Measurements from ENCODE around the gene GALNT14. TPM values are rescaled to one million over a fixed set of nuclear protein-coding genes. Genes with fewer than 3 reads are reported as not detected.
"Not testable (repeated sequence)": the region's sequence is repeated elsewhere in the genome, so short reads cannot be mapped to it uniquely, and the experiment has no call there.

GALNT14 gene, protein sequence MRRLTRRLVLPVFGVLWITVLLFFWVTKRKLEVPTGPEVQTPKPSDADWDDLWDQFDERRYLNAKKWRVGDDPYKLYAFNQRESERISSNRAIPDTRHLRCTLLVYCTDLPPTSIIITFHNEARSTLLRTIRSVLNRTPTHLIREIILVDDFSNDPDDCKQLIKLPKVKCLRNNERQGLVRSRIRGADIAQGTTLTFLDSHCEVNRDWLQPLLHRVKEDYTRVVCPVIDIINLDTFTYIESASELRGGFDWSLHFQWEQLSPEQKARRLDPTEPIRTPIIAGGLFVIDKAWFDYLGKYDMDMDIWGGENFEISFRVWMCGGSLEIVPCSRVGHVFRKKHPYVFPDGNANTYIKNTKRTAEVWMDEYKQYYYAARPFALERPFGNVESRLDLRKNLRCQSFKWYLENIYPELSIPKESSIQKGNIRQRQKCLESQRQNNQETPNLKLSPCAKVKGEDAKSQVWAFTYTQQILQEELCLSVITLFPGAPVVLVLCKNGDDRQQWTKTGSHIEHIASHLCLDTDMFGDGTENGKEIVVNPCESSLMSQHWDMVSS
- polyA plus RNA-seq: 0.68 TPM

DNA sequence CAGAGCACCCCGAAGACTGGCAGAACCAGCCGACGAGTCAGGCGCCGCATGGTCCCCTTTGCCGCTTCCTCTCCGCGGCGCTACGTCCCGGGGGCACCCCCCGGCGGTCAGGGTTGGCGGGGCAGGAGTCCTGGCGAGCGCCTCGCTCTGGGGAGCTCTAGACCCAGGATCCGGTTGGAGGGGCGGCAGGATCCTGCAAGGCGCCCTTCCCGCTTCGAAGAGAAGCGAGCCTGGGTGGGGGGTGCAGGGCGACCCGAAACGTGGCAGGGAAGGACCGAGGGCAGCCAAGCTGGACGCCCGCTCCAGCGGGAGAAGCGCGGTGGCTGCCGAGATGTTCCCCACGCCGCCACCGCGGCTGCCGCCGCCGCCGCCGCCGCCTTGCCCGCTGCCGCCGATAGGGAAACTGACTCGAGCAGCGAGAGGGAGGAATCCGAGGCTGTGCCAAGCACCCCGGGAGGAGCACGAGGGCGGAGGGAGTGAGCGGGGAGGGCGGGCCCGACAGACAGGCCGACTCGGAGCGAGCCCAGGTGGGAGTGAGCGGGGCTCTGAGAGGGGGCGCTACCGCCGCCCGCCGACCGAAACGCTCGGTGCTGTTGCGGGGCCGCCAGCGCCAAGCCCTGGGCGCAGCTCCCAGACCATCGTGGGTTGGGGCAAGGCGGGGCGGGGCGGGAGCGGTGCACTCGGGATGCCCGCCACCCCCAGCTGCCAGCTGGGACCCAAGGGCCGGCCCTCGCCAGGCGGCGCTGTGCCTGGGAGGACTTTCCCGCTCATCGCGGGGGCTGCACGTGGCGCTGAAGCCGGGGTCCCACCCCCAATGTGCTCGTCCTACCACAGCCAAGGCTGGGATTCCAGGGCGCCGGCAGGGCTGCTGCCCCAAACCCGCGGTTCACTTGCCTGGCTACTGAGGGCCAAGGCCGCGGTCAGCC, at the start of gene GALNT14:
Gene GALNT14, minus strand, starts transcription at position 404 of the 926 bp plus-strand sequence. Its CDS starts 354 bp downstream, at position 50.
- Mint-ChIP-seq H3K27ac (no peak within 1 kb of the TSS), H3K9me3 (no peaks in the 10 kb centered on the region), H3K4me1 (peaks cover 7 to 9% (median 7%) of the 10 kb centered on the region in 3 donors), H3K36me3 (peaks cover 2% of the 10 kb centered on the region), H3K4me3 (peak within 1 kb of the TSS; percentile 82 to 95 (median 87)), H3K27me3 (peaks cover 3% of the 10 kb centered on the region)

DNA sequence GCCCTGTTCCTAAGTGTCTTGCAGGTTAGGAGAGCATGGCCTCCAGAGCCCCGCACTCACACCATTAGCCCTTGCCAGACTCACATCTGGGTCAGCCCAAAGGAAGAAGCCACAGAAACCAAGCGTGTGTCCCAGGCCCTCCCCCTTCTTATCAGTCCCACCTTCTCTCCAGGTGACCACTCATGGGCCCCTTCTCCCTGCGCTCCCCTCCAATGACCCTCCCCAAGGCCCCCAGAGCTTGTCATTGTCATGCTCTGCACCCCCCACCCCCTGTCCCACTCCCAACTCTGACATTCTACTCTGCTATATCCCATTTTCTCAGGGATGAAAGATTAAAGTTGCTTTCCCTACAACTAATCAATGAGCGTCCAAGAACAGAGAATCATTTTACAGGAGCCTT, 48.9 kb upstream of the GALNT14 start:
- Mint-ChIP-seq H3K27me3 (no peaks in the 10 kb centered on the region), H3K4me1 (no peaks in the 10 kb centered on the region), H3K9me3 (no peaks in the 10 kb centered on the region), H3K4me3 (no peak overlapping the region), H3K36me3 (peaks cover 15% of the 10 kb centered on the region), H3K27ac (no peak overlapping the region)

DNA sequence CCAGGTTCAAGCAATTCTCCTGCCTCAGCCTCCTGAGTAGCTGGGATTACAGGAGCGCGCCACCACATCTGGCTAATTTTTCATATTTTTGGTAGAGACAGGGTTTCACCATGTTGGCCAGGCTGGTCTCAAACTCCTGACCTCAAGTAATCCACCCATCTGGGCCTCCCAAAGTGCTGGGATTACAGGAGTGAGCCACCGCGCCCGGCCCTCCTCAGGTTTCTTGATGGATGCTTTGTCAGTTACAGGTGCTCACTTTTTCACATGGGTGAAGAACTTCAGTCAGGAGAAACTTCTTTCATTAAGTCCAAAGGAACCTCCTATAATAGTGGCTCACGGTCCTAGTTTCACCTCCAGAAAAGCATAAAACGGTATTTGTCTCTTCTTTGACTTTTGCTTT, 45.7 kb upstream of the GALNT14 start:
- H3K9me3 Mint-ChIP-seq, H3K4me1 Mint-ChIP-seq, H3K27me3 Mint-ChIP-seq, H3K4me3 Mint-ChIP-seq, H3K27ac Mint-ChIP-seq: not testable (repeated sequence)
- peaks cover 14% of the 10 kb centered on the region for H3K36me3 Mint-ChIP-seq

DNA sequence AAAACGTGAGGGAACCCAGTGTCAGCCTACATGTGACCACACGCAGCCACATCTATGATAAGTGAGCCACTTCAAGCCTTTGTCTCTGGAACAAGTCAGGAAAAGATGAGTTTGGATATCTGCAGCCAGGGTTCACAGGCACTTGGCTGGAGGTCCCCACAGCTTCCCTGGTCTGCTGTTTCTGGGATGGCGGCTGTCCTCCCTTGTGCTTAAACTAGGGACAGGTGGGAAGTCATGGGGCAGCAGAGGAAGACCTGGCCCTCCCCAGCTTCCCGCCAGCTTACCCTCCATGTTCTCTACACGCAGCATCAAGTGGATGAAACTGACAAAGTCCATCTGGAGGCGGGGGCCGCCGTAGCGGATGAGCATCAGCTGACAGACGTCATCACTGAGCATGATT, 38.5 kb upstream of the GALNT14 start:
- Mint-ChIP-seq H3K27me3 (peaks cover 1% of the 10 kb centered on the region), H3K9me3 (no peaks in the 10 kb centered on the region), H3K27ac (no peak overlapping the region)

DNA sequence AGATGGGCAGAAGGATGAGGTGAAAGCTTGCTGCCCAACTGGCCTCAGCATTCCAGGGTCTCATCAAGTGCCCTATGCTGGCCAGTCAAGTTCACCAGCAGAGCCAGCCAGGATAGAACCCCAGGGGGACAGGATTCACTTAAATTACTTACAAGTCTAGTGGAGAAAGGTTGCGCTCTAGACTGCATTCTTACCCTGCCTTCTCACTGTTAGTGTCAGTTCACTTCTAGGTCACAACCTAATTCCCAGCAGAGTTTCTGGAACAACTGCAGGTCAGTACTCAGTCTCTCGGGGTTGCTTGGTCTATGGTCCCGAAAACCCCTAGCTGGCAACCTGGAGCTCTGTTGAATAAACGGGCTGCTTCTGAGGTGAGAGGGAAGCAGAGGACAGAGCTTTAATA, 32.9 kb upstream of the GALNT14 start:
- H3K4me3 Mint-ChIP-seq: peak overlapping the region in 2 of 4 donors; percentile 67 to 75
- H3K27me3 Mint-ChIP-seq: peaks cover 1% of the 10 kb centered on the region
- peaks cover 11 to 15% (median 14%) of the 10 kb centered on the region in 3 donors for H3K4me1 Mint-ChIP-seq
- no peaks in the 10 kb centered on the region for H3K9me3 Mint-ChIP-seq
- no peak overlapping the region for H3K27ac Mint-ChIP-seq
- H3K36me3 Mint-ChIP-seq: peaks cover 3% of the 10 kb centered on the region

More for the DNA sequence above, 38.5 kb upstream of the GALNT14 start:
- peaks cover 3% of the 10 kb centered on the region for H3K36me3 Mint-ChIP-seq
- H3K4me3 Mint-ChIP-seq: no peak overlapping the region
- peaks cover 4 to 5% (median 4%) of the 10 kb centered on the region in 3 donors for H3K4me1 Mint-ChIP-seq

DNA sequence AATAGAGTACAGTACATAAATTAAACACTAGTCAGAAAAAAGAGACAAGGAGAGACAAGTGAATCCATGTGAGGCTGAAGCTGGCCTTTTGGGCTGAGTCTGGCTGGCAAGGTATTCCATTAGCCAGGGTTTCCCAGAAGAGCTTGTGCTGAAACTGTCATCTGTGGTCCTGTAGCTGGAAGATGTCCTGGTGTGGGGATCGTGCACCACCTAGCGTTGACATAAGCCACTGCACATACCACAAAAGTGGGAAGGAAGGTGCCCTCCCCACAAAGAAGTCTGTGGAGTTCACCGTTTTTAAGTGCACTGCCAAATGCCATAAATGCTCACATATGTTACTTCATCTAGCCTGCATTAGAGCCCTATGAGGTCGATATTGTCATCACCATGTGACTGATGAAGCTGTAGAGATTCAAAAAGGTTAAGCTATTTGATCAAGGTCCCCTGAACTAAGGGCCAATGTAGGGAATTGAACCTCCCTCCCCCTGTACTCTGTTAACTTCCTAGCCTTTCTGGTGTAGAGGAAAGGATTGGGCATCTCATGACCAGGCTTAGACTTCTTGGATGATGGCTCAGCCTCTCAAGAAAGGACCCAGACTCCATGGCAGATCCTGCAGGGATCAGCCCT, 31.9 kb upstream of the GALNT14 start:
- Mint-ChIP-seq H3K27ac (no peak overlapping the region), H3K4me3 (peak overlapping the region in 2 of 4 donors; percentile 70 to 76), H3K27me3 (peaks cover 6% of the 10 kb centered on the region), H3K9me3 (peaks cover 0 to 2% (median 0%) of the 10 kb centered on the region in 3 donors), H3K36me3 (peaks cover 2% of the 10 kb centered on the region), H3K4me1 (peaks cover 12 to 15% (median 14%) of the 10 kb centered on the region in 3 donors)

DNA sequence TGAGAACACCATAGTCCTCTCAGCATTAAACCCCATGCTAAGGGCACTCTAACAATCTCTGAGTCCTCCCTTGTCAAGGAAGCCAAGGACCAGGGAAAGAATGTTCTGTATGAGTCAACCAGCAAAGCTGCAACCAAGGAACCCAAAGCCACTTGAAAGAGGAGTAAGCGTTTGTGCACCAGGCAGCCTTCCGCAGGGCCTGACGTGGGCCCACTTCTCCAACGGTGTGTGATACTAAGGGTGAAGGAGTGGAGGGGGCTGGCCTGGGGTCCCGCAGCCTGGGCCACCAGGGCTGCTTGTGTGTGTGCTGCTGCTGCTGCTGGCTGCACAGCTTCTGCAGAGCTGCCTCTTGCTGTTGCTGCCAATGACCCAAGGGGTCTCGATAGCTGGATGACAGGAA, 30.1 kb upstream of the GALNT14 start:
- Mint-ChIP-seq H3K9me3 (peaks cover 0 to 2% (median 0%) of the 10 kb centered on the region in 3 donors), H3K27me3 (peaks cover 7% of the 10 kb centered on the region), H3K36me3 (peaks cover 2% of the 10 kb centered on the region), H3K4me1 (peaks cover 14 to 20% (median 16%) of the 10 kb centered on the region in 3 donors), H3K4me3 (no peak overlapping the region), H3K27ac (no peak overlapping the region)

DNA sequence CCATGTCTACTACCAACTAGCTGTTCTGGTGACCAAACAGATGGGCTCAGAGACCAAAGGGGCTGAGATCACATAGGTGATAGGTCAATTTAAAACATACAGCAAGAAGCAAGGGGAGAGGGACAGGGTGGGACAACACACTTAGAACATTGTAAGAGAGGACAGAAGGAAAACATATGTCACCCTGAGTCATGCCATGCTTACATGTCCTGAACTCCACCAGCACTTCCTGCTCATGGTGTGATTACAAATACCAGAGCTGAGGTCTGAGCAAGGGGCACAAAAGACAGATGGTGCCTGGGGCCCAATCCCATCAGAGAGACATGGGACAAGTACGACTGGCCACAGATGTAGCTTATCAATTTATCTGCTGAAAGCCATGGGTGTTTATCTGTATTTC, 28.7 kb upstream of the GALNT14 start:
- Mint-ChIP-seq H3K27me3 (peaks cover 9% of the 10 kb centered on the region), H3K4me3 (no peak overlapping the region), H3K27ac (no peak overlapping the region), H3K9me3 (peaks cover 0 to 2% (median 0%) of the 10 kb centered on the region in 3 donors), H3K36me3 (no peaks in the 10 kb centered on the region), H3K4me1 (peaks cover 12 to 17% (median 15%) of the 10 kb centered on the region in 3 donors)

DNA sequence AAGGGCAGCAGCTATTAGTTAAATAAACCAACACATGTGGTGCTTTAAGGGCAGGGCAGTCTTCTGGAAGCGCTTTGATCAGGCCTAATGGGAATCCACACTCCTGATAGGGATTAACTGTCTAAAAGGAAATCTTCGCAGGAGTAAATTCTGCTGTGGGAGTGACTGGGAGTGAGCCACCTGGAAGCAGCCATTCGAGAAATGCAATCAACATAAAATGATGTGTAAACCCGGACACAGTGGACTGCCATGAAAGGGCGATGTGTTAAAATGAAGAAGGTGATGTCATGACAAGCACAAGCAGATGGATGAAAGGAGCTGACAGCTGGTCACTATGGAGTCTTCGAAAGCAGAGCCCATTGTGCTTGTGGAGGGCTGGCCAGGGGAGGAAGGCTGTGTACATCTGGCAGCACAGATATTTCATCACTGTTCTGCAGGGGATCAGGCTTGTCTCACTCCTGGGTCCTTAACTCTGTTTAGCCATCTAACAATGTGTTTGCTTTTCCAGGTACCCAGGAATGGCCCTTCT, 24.8 kb upstream of the GALNT14 start:
- H3K4me3 Mint-ChIP-seq: no peak overlapping the region
- peaks cover 0 to 2% (median 0%) of the 10 kb centered on the region in 3 donors for H3K9me3 Mint-ChIP-seq
- no peaks in the 10 kb centered on the region for H3K36me3 Mint-ChIP-seq
- H3K27me3 Mint-ChIP-seq: peaks cover 8% of the 10 kb centered on the region
- H3K4me1 Mint-ChIP-seq: peaks cover 0 to 8% (median 7%) of the 10 kb centered on the region in 3 donors
- no peak overlapping the region for H3K27ac Mint-ChIP-seq

DNA sequence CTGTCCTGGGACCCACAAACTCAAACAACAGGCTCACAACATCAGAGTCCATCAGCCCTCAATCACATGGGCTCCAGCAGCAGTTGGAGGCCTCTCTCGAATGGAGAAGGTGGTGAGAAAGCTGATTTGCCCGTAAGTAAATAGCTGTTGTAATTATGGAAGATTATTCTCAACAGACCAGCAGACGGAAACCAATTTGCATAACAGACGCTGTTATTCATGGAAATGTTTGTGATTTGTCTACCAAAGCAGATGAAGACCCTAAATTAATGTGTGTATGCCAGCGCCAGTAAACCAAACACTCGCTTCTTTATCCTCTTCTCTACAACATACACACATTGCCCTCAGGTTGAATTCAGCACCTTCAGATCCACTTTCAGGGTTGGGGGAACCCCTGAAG, 23.4 kb upstream of the GALNT14 start:
- no peak overlapping the region for H3K4me3 Mint-ChIP-seq
- peaks cover 8% of the 10 kb centered on the region for H3K27me3 Mint-ChIP-seq
- H3K9me3 Mint-ChIP-seq: peaks cover 0 to 2% (median 0%) of the 10 kb centered on the region in 3 donors
- peaks cover 0 to 12% (median 11%) of the 10 kb centered on the region in 3 donors for H3K4me1 Mint-ChIP-seq
- no peak overlapping the region for H3K27ac Mint-ChIP-seq
- no peaks in the 10 kb centered on the region for H3K36me3 Mint-ChIP-seq

DNA sequence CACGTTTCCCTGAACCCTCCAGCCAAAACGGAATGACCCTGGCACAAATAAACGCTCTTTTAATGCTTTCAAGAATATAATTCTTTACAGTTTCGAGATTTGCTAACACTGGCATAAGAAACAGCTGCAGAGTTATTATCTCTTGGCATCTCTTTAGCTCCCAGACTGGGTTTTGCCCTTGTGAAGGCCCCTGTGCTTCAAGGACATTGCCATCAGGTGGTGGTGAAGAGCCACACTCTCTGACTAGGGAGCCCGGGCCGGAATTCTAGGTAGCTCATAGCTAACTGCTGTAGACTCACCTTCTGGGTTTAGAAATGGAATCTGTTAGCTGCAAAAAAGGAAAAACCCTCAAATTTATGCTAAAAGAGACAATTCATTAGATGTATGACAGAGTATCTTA, 13.3 kb upstream of the GALNT14 start:
- peaks cover 4 to 12% (median 8%) of the 10 kb centered on the region in 3 donors for H3K4me1 Mint-ChIP-seq
- no peaks in the 10 kb centered on the region for H3K27me3 Mint-ChIP-seq
- no peak overlapping the region for H3K4me3 Mint-ChIP-seq

DNA sequence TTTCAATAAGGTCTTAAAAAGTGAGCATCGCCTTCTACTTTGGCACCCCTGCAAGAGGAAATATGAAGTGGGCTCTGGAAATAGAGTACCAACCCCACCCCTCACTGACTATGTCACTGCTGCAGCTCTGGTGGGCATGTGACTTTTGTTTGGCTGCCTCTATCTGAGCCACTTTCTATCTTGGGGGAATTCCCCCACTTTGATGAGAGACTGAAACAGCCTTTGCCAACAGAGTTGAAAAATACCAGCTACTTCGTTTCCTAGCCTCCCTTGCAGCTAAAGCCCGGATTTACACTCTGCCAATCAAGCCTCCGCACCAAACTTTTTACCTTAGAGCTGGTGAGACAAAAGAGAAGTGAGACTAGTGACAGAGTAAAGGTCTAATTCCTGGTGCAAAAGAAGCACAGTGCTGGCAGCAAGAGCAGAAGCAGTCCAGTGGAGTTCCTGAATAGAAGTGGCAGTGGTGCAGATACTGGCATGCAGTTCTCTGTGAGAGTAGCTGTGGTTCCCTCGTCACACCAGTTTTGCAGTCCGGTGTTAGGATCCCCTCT, 12.0 kb upstream of the GALNT14 start:
- peaks cover 4 to 12% (median 8%) of the 10 kb centered on the region in 3 donors for H3K4me1 Mint-ChIP-seq
- no peaks in the 10 kb centered on the region for H3K27me3 Mint-ChIP-seq
- peaks cover 2% of the 10 kb centered on the region for H3K36me3 Mint-ChIP-seq
- peaks cover 0 to 7% (median 5%) of the 10 kb centered on the region in 3 donors for H3K9me3 Mint-ChIP-seq
- H3K27ac Mint-ChIP-seq: peak overlapping the region in 1 of 3 donors; percentile 80
- H3K4me3 Mint-ChIP-seq: no peak overlapping the region

More for the DNA sequence above, 13.3 kb upstream of the GALNT14 start:
- Mint-ChIP-seq H3K27ac (no peak overlapping the region), H3K9me3 (peaks cover 0 to 7% (median 5%) of the 10 kb centered on the region in 3 donors), H3K36me3 (peaks cover 3% of the 10 kb centered on the region)

DNA sequence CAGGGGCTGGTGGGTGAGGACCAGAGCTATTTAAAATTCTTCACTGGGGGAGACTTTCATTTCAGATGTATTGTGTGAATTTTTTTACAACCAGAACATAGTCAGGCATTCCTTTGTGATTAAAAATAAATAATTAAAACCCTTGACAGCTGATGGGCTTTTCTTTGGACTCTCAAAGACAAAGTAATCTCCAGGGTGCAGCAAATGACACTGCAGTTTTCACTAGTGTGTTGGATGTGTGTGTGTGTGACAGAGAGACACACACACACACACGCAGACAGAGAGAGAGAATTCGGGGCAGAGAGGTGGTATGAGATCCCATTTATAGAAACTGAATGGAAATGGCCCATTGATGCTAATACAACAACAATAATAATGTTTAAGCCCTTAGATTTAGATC, 10.3 kb upstream of the GALNT14 start:
- H3K9me3 Mint-ChIP-seq: peaks cover 0 to 7% (median 5%) of the 10 kb centered on the region in 3 donors
- no peaks in the 10 kb centered on the region for H3K36me3 Mint-ChIP-seq
- no peak overlapping the region for H3K27ac Mint-ChIP-seq
- H3K4me1 Mint-ChIP-seq: peaks cover 4 to 9% (median 8%) of the 10 kb centered on the region in 3 donors
- H3K27me3 Mint-ChIP-seq: no peaks in the 10 kb centered on the region
- H3K4me3 Mint-ChIP-seq: no peak overlapping the region

DNA sequence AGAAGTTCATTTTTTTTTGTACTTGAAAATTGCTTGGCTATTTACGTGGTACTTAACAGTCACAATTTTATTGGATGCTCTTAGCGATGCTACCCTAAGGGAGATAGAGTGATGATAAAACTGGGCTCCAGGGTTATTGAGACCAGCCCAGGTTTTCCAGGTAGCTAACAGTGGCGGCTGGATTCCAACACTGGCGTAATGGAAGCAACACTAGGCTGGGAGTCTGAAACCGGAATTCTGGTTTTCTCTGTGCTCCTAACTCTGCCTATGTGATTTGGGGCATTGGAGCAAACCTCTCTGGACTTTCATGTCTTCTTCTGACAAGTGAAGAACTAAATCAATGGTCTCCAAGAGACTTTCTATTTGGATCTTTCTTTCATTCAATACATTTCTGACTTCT, 9.4 kb upstream of the GALNT14 start:
- Mint-ChIP-seq H3K4me3 (no peak overlapping the region), H3K27me3 (no peaks in the 10 kb centered on the region), H3K36me3 (no peaks in the 10 kb centered on the region), H3K9me3 (peaks cover 0 to 7% (median 5%) of the 10 kb centered on the region in 3 donors), H3K27ac (no peak overlapping the region), H3K4me1 (peaks cover 0 to 4% (median 2%) of the 10 kb centered on the region in 3 donors)
